Fibroblast of lung (primary cell): ENCODE results near the gene SMARCC1. TPM values are rescaled to one million over a fixed set of nuclear protein-coding genes. Genes with fewer than 3 reads are reported as not detected.
A peak's percentile ranks its signal among the peaks of the same experiment; 100 is the strongest.

ENCODE experiments used
- DNase-seq, 2 donors: peaks; one replicate each; pipeline versions ENCODE4 v3.0.0 to v3.0.0-alpha.2; 2010; ENCODE audit warnings: low read depth in 2 of 2
- H2AFZ ChIP-seq: 2 replicates; pipeline ENCODE4 v1.5.1; 2012; ENCODE audit warnings: low read length, control low read depth, inconsistent platforms
- H3K27ac ChIP-seq: 2 replicates; pipeline ENCODE4 v1.5.1; 2011; ENCODE audit warnings: low read length, control low read depth; ENCODE audit not compliant: insufficient read depth
- H3K27me3 ChIP-seq: 2 replicates; pipeline ENCODE4 v1.5.1; 2011; ENCODE audit warnings: mild to moderate bottlenecking, low read length; ENCODE audit not compliant: control insufficient read depth, insufficient read depth
- H3K36me3 ChIP-seq: 2 replicates; pipeline ENCODE4 v1.5.1; 2011; ENCODE audit warnings: low read length; ENCODE audit not compliant: control insufficient read depth, insufficient read depth
- H3K4me1 ChIP-seq: 2 replicates; pipeline ENCODE4 v1.5.1; 2011; ENCODE audit warnings: low read length; ENCODE audit not compliant: control insufficient read depth, insufficient read depth; ENCODE audit errors: extremely low read depth
- H3K4me2 ChIP-seq: 2 replicates; pipeline ENCODE4 v1.5.1; 2011; ENCODE audit warnings: low read length, control low read depth; ENCODE audit not compliant: insufficient read depth; ENCODE audit errors: extremely low read depth
- H3K4me3 ChIP-seq, 4 experiments: fragments of 200-600 bp in 1 of 4; sonication (generic) in 1 of 4; replicated peaks in 1 of 4; 2 replicates each; pipeline ENCODE4 v1.5.1; 2011 to 2016; ENCODE audit warnings: low read length in 4 of 4, low read depth in 3 of 4, mild to moderate bottlenecking in 3 of 4, control low read depth in 2 of 4, inconsistent platforms in 1 of 4, mixed read lengths in 1 of 4; ENCODE audit not compliant: insufficient read depth in 1 of 4; ENCODE audit errors: control extremely low read depth in 1 of 4
- H3K79me2 ChIP-seq: 2 replicates; pipeline ENCODE4 v1.5.1; 2012; ENCODE audit warnings: mild to moderate bottlenecking, low read length, inconsistent platforms; ENCODE audit not compliant: control insufficient read depth, insufficient read depth
- H3K9ac ChIP-seq: 2 replicates; pipeline ENCODE4 v1.5.1; 2011; ENCODE audit warnings: mild to moderate bottlenecking, low read length, control low read depth; ENCODE audit not compliant: insufficient read depth
- H3K9me3 ChIP-seq: 2 replicates; pipeline ENCODE4 v1.5.1; 2012; ENCODE audit warnings: low read depth, low read length; ENCODE audit not compliant: control insufficient read depth, insufficient read depth
- H4K20me1 ChIP-seq: 2 replicates; pipeline ENCODE4 v1.5.1; 2011; ENCODE audit warnings: low read length; ENCODE audit not compliant: control insufficient read depth, insufficient read depth; ENCODE audit errors: extremely low read depth
- CTCF ChIP-seq, 2 donors: IDR thresholded peaks in 1 of 2; conservative IDR thresholded peaks in 1 of 2; 1 replicate in 1 of 2; 2 replicates in 1 of 2; pipeline ENCODE4 v1.5.1; 2011 to 2012; ENCODE audit warnings: low read length in 2 of 2, control low read depth in 1 of 2, inconsistent platforms in 1 of 2, low read depth in 1 of 2, mild to moderate bottlenecking in 1 of 2
- EZH2 ChIP-seq: IDR thresholded peaks from 2 replicates; pipeline ENCODE4 v1.5.1; 2012; ENCODE audit warnings: low read length, control low read depth, mild to moderate bottlenecking; ENCODE audit errors: missing control alignments
- polyA plus RNA-seq, 2 donors: library from polyadenylated mRNA; depleted of rRNA in 1 of 2; stranded (reverse) in 1 of 2; unstranded in 1 of 2; fragments of >200 nt; gene quantifications; 2 replicates each; pipeline ENCODE4 v1.2.1, GENCODE V29; 2011 to 2012; ENCODE audit warnings: missing spikeins in 1 of 2
- total RNA-seq: library from RNA; depleted of rRNA; stranded (reverse); fragments of >200 nt; gene quantifications from 2 replicates; pipeline ENCODE4 v1.2.1, GENCODE V29; 2014

Gene SMARCC1
- total and polyA plus RNA-seq, 2 donors (not counting 1 experiment from before 2014, with no cell fraction given): 23.1 to 23.6 TPM

DNA sequence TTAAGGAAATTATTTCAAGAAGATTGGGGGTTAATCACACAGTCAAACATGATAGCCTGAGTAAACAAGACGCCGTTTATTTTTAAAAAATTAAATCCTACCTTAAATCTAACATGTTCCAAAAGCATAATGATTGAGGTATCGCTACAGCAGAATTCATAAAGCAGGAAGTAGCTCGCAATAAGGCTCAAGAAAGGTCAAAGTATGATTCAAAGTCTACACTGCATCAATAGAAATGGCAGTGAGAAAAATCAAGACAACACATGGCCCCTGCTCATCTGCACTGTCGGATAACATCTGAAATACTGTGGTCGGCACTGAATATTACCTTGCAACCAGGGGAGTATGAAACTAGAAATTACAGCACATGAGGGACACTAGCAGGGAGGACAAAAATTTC, 93.2 kb downstream of the SMARCC1 start:
- no peaks in the 10 kb centered on the region for H3K27me3 ChIP-seq
- no peaks in the 10 kb centered on the region for H3K9me3 ChIP-seq
- no peaks in the 10 kb centered on the region for H4K20me1 ChIP-seq
- no peaks in the 10 kb centered on the region for H3K4me1 ChIP-seq
- H3K9ac ChIP-seq: no peak overlapping the region
- H3K79me2 ChIP-seq: no peaks in the 10 kb centered on the region
- no peak overlapping the region for H3K4me3 ChIP-seq
- no peak for DNase-seq
- peaks cover 10% of the 10 kb centered on the region for H3K36me3 ChIP-seq
- H3K4me2 ChIP-seq: no peak overlapping the region
- TF ChIP-seq CTCF (conservative IDR thresholded peaks at IDR 0.05 in 1 of 2, IDR thresholded peaks at IDR 0.05 in 1 of 2; ENCODE audit: low read depth in 1 of 2, low read length in 2 of 2) (no peak), EZH2 (no peak)
- no peak overlapping the region for H3K27ac ChIP-seq
- H2AFZ ChIP-seq: no peak overlapping the region

DNA sequence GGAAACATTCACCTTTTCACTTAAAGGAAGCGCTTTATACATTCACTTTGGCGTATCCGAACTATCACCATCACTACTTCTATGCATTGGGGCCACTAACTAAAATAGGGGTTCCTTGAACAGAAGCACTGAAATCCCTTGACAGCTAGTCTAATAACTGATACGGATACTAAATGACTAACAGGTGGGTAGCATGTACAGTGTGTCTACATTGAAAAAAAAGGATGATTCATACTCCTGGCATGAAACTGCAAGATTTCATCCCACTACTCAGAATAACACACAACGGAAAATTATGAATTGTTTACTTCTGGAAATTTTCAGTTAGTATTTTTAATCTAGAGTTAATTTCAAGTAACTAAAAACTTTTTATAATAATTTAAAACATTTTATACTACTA, 96.7 kb downstream of the SMARCC1 start:
- no peaks in the 10 kb centered on the region for H3K27me3 ChIP-seq
- DNase-seq: peak in 1 of 2 donors; percentile 55
- no peak overlapping the region for H3K4me2 ChIP-seq
- no peaks in the 10 kb centered on the region for H3K9me3 ChIP-seq
- H3K4me3 ChIP-seq: no peak overlapping the region
- H3K9ac ChIP-seq: no peak overlapping the region
- H2AFZ ChIP-seq: no peak overlapping the region
- peaks cover 3% of the 10 kb centered on the region for H3K36me3 ChIP-seq
- H3K4me1 ChIP-seq: no peaks in the 10 kb centered on the region
- H3K79me2 ChIP-seq: no peaks in the 10 kb centered on the region
- no peaks in the 10 kb centered on the region for H4K20me1 ChIP-seq
- no peak for TF ChIP-seq EZH2
- H3K27ac ChIP-seq: no peak overlapping the region

DNA sequence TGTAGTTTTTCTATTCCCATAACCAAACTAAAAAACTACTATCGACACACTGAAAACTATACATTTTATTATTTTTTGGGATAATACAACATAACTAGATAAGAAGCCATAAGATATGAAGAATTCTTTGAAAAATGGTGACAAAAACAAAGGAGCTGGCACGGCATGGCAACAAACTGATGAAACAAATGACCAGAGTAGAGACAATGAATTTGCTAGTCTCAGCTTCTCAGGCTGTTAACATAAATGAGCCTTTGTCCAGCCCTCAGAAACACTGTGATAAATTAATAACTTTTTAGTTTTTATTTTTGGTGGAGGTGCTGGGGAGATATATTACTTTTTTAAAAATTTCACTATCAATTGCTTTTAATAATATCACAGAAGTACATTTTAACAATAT, 100.7 kb downstream of the SMARCC1 start:
- H3K4me2 ChIP-seq: no peak overlapping the region
- no peak for DNase-seq
- H3K9ac ChIP-seq: no peak overlapping the region
- TF ChIP-seq EZH2 (no peak), CTCF (conservative IDR thresholded peaks at IDR 0.05 in 1 of 2, IDR thresholded peaks at IDR 0.05 in 1 of 2; ENCODE audit: low read depth in 1 of 2, low read length in 2 of 2) (no peak)
- H3K4me3 ChIP-seq: no peak overlapping the region
- no peaks in the 10 kb centered on the region for H3K9me3 ChIP-seq
- H2AFZ ChIP-seq: no peak overlapping the region
- H3K4me1 ChIP-seq: no peaks in the 10 kb centered on the region
- no peak overlapping the region for H3K27ac ChIP-seq
- H4K20me1 ChIP-seq: no peaks in the 10 kb centered on the region
- no peaks in the 10 kb centered on the region for H3K79me2 ChIP-seq
- H3K36me3 ChIP-seq: peaks cover 5% of the 10 kb centered on the region
- no peaks in the 10 kb centered on the region for H3K27me3 ChIP-seq
